ENCODE data around the gene USP32. TPM values are rescaled to one million over a fixed set of nuclear protein-coding genes. Genes with fewer than 3 reads are reported as not detected.

USP32 gene
- total RNA-seq, 5 donors from 2014 or later (not counting 1 experiment from before 2014, with no cell fraction given): 30.0 to 34.5 (median 31.4) TPM

GRCh38 chr17:60151355-60151754, 240.6 kb downstream of the USP32 start:
- H3K9me3 Mint-ChIP-seq: no peaks in the 10 kb centered on the region
- no peak overlapping the region for H3K27ac Mint-ChIP-seq
- ChIA-PET CTCF (interaction anchor here in 1 of 2 donors (1.4 kb wide), 1 partner anchor 9 kb away, joined by 4 read pairs; no protein-coding TSS in a partner anchor), POLR2A (no interaction called here)
- H3K27me3 Mint-ChIP-seq: peaks cover 60 to 72% of the 10 kb centered on the region in 2 donors
- H3K4me1 ChIP-seq (ENCODE audit: control insufficient read depth in 1 of 2, extremely low read depth in 1 of 2, insufficient read depth in 2 of 2, low read length in 2 of 2): peaks cover 0 to 25% of the 10 kb centered on the region in 2 experiments
- H3K27me3 ChIP-seq (replicated peaks in 1 of 2; ENCODE audit: control insufficient read depth in 2 of 2, extremely low read depth in 1 of 2, insufficient read depth in 2 of 2, low read length in 1 of 2): peaks cover 4 to 89% of the 10 kb centered on the region in 2 experiments
- peaks cover 15 to 19% (median 17%) of the 10 kb centered on the region in 3 donors for H3K4me1 Mint-ChIP-seq
- H3K4me3 Mint-ChIP-seq: peak overlapping the region in 1 of 3 donors; percentile 67
- H3K9me3 ChIP-seq: no peaks in the 10 kb centered on the region
- DNase-seq (peak in 1 of 35 experiments; percentile 34), ATAC-seq (replicated peaks in 1 of 4) (peak; percentile 46 to 78 (median 62))
- no peaks in the 10 kb centered on the region for H3K36me3 Mint-ChIP-seq
- no peak overlapping the region for H3K4me3 ChIP-seq (ENCODE audit: control insufficient read depth in 1 of 2, extremely low read depth in 1 of 2, low read length in 1 of 2)
- WGBS (ENCODE audit: insufficient coverage): 5% methylated on average over 2 of the region's 5 CpGs
- no peaks in the 10 kb centered on the region for H3K36me3 ChIP-seq (ENCODE audit: control insufficient read depth in 2 of 2, extremely low read depth in 1 of 2, insufficient read depth in 1 of 2, low read length in 1 of 2)
- H3K27ac ChIP-seq (ENCODE audit: low read length): no peak overlapping the region

GRCh38 chr17:60149691-60150582, 242.0 kb downstream of the USP32 start, which contains the start of gene CA4:
TSS of gene CA4 (plus strand) at chr17:60149973. CDS start at chr17:60150035, 62 bp downstream.
- ATAC-seq (replicated peaks in 1 of 4) (no peak), DNase-seq (no peak)
- Histone ChIP-seq H3K9me3 (no peaks in the 10 kb centered on the region), H3K27me3 (replicated peaks in 1 of 2; ENCODE audit: control insufficient read depth in 2 of 2, extremely low read depth in 1 of 2, insufficient read depth in 2 of 2, low read length in 1 of 2) (peaks cover 4 to 88% of the 10 kb centered on the region in 2 experiments), H3K4me3 (ENCODE audit: control insufficient read depth in 1 of 2, extremely low read depth in 1 of 2, low read length in 1 of 2) (peak within 1 kb of the TSS in 1 of 2 donors; percentile 25), H3K4me1 (ENCODE audit: control insufficient read depth in 1 of 2, extremely low read depth in 1 of 2, insufficient read depth in 2 of 2, low read length in 2 of 2) (peaks cover 0 to 25% of the 10 kb centered on the region in 2 experiments), H3K36me3 (ENCODE audit: control insufficient read depth in 2 of 2, extremely low read depth in 1 of 2, insufficient read depth in 1 of 2, low read length in 1 of 2) (no peaks in the 10 kb centered on the region), H3K27ac (ENCODE audit: low read length) (no peak within 1 kb of the TSS)
- H3K9me3 Mint-ChIP-seq: no peaks in the 10 kb centered on the region
- no peak within 1 kb of the TSS for H3K27ac Mint-ChIP-seq
- H3K27me3 Mint-ChIP-seq: peaks cover 69 to 77% of the 10 kb centered on the region in 2 donors
- POLR2A ChIA-PET: no interaction called here
- no peaks in the 10 kb centered on the region for H3K36me3 Mint-ChIP-seq
- H3K4me1 Mint-ChIP-seq: peaks cover 15 to 19% (median 17%) of the 10 kb centered on the region in 3 donors
- 5% methylated on average over 69 of the region's 81 CpGs for WGBS (ENCODE audit: insufficient coverage)
- H3K4me3 Mint-ChIP-seq: peak within 1 kb of the TSS; percentile 47 to 67 (median 66)
- CTCF ChIA-PET: no interaction called here

GRCh38 chr17:60148373-60148772, 243.6 kb downstream of the USP32 start:
- no peaks in the 10 kb centered on the region for H3K36me3 ChIP-seq (ENCODE audit: control insufficient read depth in 2 of 2, extremely low read depth in 1 of 2, insufficient read depth in 1 of 2, low read length in 1 of 2)
- Mint-ChIP-seq H3K27ac (no peak overlapping the region), H3K36me3 (no peaks in the 10 kb centered on the region), H3K4me3 (peak overlapping the region in 1 of 3 donors; percentile 63), H3K27me3 (peaks cover 80 to 85% of the 10 kb centered on the region in 2 donors), H3K9me3 (no peaks in the 10 kb centered on the region), H3K4me1 (peaks cover 17 to 27% (median 26%) of the 10 kb centered on the region in 3 donors)
- DNase-seq: no peak
- no peak for ATAC-seq (replicated peaks in 1 of 4)
- H3K27ac ChIP-seq (ENCODE audit: low read length): no peak overlapping the region
- no CpG with 5 or more reads among the region's 2 CpGs for WGBS (ENCODE audit: insufficient coverage)
- H3K4me1 ChIP-seq (ENCODE audit: control insufficient read depth in 1 of 2, extremely low read depth in 1 of 2, insufficient read depth in 2 of 2, low read length in 2 of 2): peaks cover 0 to 25% of the 10 kb centered on the region in 2 experiments
- H3K4me3 ChIP-seq (ENCODE audit: control insufficient read depth in 1 of 2, extremely low read depth in 1 of 2, low read length in 1 of 2): no peak overlapping the region
- H3K27me3 ChIP-seq (replicated peaks in 1 of 2; ENCODE audit: control insufficient read depth in 2 of 2, extremely low read depth in 1 of 2, insufficient read depth in 2 of 2, low read length in 1 of 2): peaks cover 4 to 86% of the 10 kb centered on the region in 2 experiments
- ChIA-PET POLR2A (no interaction called here), CTCF (no interaction called here)
- no peaks in the 10 kb centered on the region for H3K9me3 ChIP-seq

- no peaks in the 10 kb centered on the region for H3K9me3 Mint-ChIP-seq
- POLR2A ChIA-PET: interaction anchor here in 1 of 2 donors (0.5 kb wide), 1 partner anchor 84 kb away, joined by 6 read pairs; no protein-coding TSS in a partner anchor
- peaks cover 0 to 30% of the 10 kb centered on the region in 2 experiments for H3K4me1 ChIP-seq (ENCODE audit: control insufficient read depth in 1 of 2, extremely low read depth in 1 of 2, insufficient read depth in 2 of 2, low read length in 2 of 2)
- no peak overlapping the region for H3K27ac Mint-ChIP-seq
- peaks cover 83 to 86% of the 10 kb centered on the region in 2 donors for H3K27me3 Mint-ChIP-seq
- no peaks in the 10 kb centered on the region for H3K9me3 ChIP-seq
- WGBS (ENCODE audit: insufficient coverage): 86% methylated on average over 6 of the region's 8 CpGs
- peaks cover 24 to 34% (median 33%) of the 10 kb centered on the region in 3 donors for H3K4me1 Mint-ChIP-seq
- no peak overlapping the region for H3K4me3 ChIP-seq (ENCODE audit: control insufficient read depth in 1 of 2, extremely low read depth in 1 of 2, low read length in 1 of 2)
- H3K4me3 Mint-ChIP-seq: no peak overlapping the region
- ATAC-seq (replicated peaks in 1 of 4): no peak
- CTCF ChIA-PET: no interaction called here
- H3K27ac ChIP-seq (ENCODE audit: low read length): no peak overlapping the region
- H3K36me3 Mint-ChIP-seq: no peaks in the 10 kb centered on the region
- no peak for DNase-seq
- peaks cover 6 to 89% of the 10 kb centered on the region in 2 experiments for H3K27me3 ChIP-seq (replicated peaks in 1 of 2; ENCODE audit: control insufficient read depth in 2 of 2, extremely low read depth in 1 of 2, insufficient read depth in 2 of 2, low read length in 1 of 2)
- no peaks in the 10 kb centered on the region for H3K36me3 ChIP-seq (ENCODE audit: control insufficient read depth in 2 of 2, extremely low read depth in 1 of 2, insufficient read depth in 1 of 2, low read length in 1 of 2)
Measured at GRCh38 chr17:60147553-60148223, 244.2 kb downstream of the USP32 start.

GRCh38 chr17:60146206-60146605, 245.7 kb downstream of the USP32 start:
- DNase-seq (no peak), ATAC-seq (replicated peaks in 1 of 4) (no peak)
- peak overlapping the region in 1 of 2 donors; percentile 29 for H3K27ac Mint-ChIP-seq
- H3K4me3 ChIP-seq (ENCODE audit: control insufficient read depth in 1 of 2, extremely low read depth in 1 of 2, low read length in 1 of 2): no peak overlapping the region
- no peaks in the 10 kb centered on the region for H3K36me3 Mint-ChIP-seq
- H3K27me3 ChIP-seq (replicated peaks in 1 of 2; ENCODE audit: control insufficient read depth in 2 of 2, extremely low read depth in 1 of 2, insufficient read depth in 2 of 2, low read length in 1 of 2): peaks cover 4 to 88% of the 10 kb centered on the region in 2 experiments
- H3K36me3 ChIP-seq (ENCODE audit: control insufficient read depth in 2 of 2, extremely low read depth in 1 of 2, insufficient read depth in 1 of 2, low read length in 1 of 2): no peaks in the 10 kb centered on the region
- WGBS (ENCODE audit: insufficient coverage): no CpG with 5 or more reads among the region's 2 CpGs
- peaks cover 84 to 85% of the 10 kb centered on the region in 2 donors for H3K27me3 Mint-ChIP-seq
- CTCF ChIA-PET: interaction anchor here (0.7 kb wide), 2 partner anchors 1288 to 1534 kb away, joined by 3 to 4 read pairs; no protein-coding TSS in a partner anchor
- peaks cover 26 to 43% (median 36%) of the 10 kb centered on the region in 3 donors for H3K4me1 Mint-ChIP-seq
- POLR2A ChIA-PET: no interaction called here
- no peaks in the 10 kb centered on the region for H3K9me3 Mint-ChIP-seq
- H3K4me3 Mint-ChIP-seq: no peak overlapping the region
- H3K9me3 ChIP-seq: no peaks in the 10 kb centered on the region
- no peak overlapping the region for H3K27ac ChIP-seq (ENCODE audit: low read length)
- H3K4me1 ChIP-seq (ENCODE audit: control insufficient read depth in 1 of 2, extremely low read depth in 1 of 2, insufficient read depth in 2 of 2, low read length in 2 of 2): peaks cover 0 to 29% of the 10 kb centered on the region in 2 experiments
